BJ (cell line): Measurements from ENCODE around the gene RGS19. TPM values are rescaled to one million over a fixed set of nuclear protein-coding genes. Genes with fewer than 3 reads are reported as not detected.

Experiments
- CTCF ChIA-PET: fragments of 350-600 bp; formaldehyde crosslinking; extraction: SDS; loops from one replicate; lab custom pipeline; 2021; ENCODE audit warnings: antibody characterized with exemption, inconsistent platforms; lab: Yijun Ruan, JAX
- POLR2A ChIA-PET: fragments of 300-600 bp; sonication (Branson Sonifier 250); formaldehyde crosslinking; extraction: SDS; loops from one replicate; lab custom pipeline; 2021; ENCODE audit warnings: antibody characterized with exemption; lab: Charles Lee
- DNase-seq: peaks from one replicate; pipeline ENCODE4 v3.0.0-alpha.2; 2011; ENCODE audit warnings: low read depth
- H3K27me3 ChIP-seq: 2 replicates; pipeline ENCODE4 v1.6.0; 2011; ENCODE audit warnings: low read length; ENCODE audit not compliant: control insufficient read depth, insufficient read depth
- H3K36me3 ChIP-seq: 2 replicates; pipeline ENCODE4 v1.5.1; 2011; ENCODE audit warnings: low read length; ENCODE audit not compliant: control insufficient read depth, insufficient read depth
- H3K4me3 ChIP-seq: 2 replicates; pipeline ENCODE4 v1.5.1; 2011; ENCODE audit warnings: low read depth, mild to moderate bottlenecking, control low read depth, low read length
- CTCF ChIP-seq: IDR thresholded peaks from 2 replicates; pipeline ENCODE4 v1.5.1; 2011; ENCODE audit warnings: low read depth, mild to moderate bottlenecking, control low read depth, inconsistent platforms, low read length, moderate library complexity; ENCODE audit not compliant: insufficient read depth
- polyA plus RNA-seq: library from polyadenylated mRNA; depleted of rRNA; stranded (reverse); fragments of >200 nt; gene quantifications from 2 replicates; pipeline ENCODE4 v1.2.3, GENCODE V29; 2011

Gene RGS19
- polyA plus RNA-seq, 1 experiment = 14.5 TPM

GRCh38 chr20:64106981-64107735 lies 27.8 kb upstream of the RGS19 start, which contains the start of gene NPBWR2:
TSS of gene NPBWR2 (minus strand) at chr20:64107565. CDS start at chr20:64106831, 734 bp downstream.
- CTCF ChIA-PET = interaction anchor here (4.2 kb wide), 1 partner anchor 13 kb away, joined by 20 read pairs; no protein-coding TSS in a partner anchor
- POLR2A ChIA-PET = no interaction called here
- Histone ChIP-seq H3K4me3 (no peak within 1 kb of the TSS), H3K36me3 (no peaks in the 10 kb centered on the region), H3K27me3 (peaks cover 8% of the 10 kb centered on the region)
- no peak for DNase-seq
- no peak for TF ChIP-seq CTCF

GRCh38 chr20:64106435-64106961 lies 27.2 kb upstream of the RGS19 start:
- H3K4me3 ChIP-seq = no peak overlapping the region
- H3K36me3 ChIP-seq = no peaks in the 10 kb centered on the region
- CTCF ChIA-PET = interaction anchor here (4.2 kb wide), 1 partner anchor 14 kb away, joined by 20 read pairs; no protein-coding TSS in a partner anchor
- POLR2A ChIA-PET = no interaction called here
- H3K27me3 ChIP-seq = peaks cover 14% of the 10 kb centered on the region
- TF ChIP-seq CTCF = no peak
- DNase-seq = no peak

- TF ChIP-seq CTCF = no peak
- POLR2A ChIA-PET = no interaction called here
- Histone ChIP-seq H3K4me3 (no peak overlapping the region), H3K36me3 (no peaks in the 10 kb centered on the region), H3K27me3 (peaks cover 19% of the 10 kb centered on the region)
- no peak for DNase-seq
- CTCF ChIA-PET = interaction anchor here (4.2 kb wide), 1 partner anchor 14 kb away, joined by 20 read pairs; no protein-coding TSS in a partner anchor
These were observed 26.6 kb upstream of the RGS19 start for GRCh38 chr20:64105846-64106434.

GRCh38 chr20:64104667-64105451 lies 25.5 kb upstream of the RGS19 start:
- Histone ChIP-seq H3K4me3 (no peak overlapping the region), H3K27me3 (peaks cover 27% of the 10 kb centered on the region), H3K36me3 (no peaks in the 10 kb centered on the region)
- no peak for DNase-seq
- ChIA-PET CTCF (no interaction called here), POLR2A (no interaction called here)
- no peak for TF ChIP-seq CTCF
